SW 1271 (cell line): ENCODE measurements around the gene PPP2R2D.
"Not testable (repeated sequence)": the region's sequence is repeated elsewhere in the genome, so short reads cannot be mapped to it uniquely, and the experiment has no call there.

Source experiments
- DNase-seq, 2 experiments: peaks; one replicate each; lab custom pipeline; 2025; lab: John Stamatoyannopoulos, UW

PPP2R2D gene

DNA sequence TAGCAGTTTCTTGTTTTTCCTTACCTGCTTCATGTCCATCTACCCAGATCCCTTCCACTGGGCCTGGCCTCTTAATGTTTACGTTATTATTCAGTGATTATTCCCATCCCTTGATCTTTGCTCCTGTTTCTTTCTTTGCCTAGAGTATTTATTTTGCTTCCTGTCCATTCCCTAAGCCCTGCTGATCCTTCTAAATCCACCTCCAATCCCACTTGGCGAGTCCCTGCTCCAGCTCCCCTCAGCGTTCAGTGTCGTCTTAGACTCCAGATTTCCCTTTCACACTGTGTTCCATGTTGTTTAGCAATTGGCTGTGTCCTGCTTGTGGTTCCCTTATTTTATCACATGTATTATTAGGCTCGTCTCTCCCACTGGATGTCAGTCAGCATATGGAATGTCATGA lies 7.3 kb downstream of the PPP2R2D start:
- no peak for DNase-seq

DNA sequence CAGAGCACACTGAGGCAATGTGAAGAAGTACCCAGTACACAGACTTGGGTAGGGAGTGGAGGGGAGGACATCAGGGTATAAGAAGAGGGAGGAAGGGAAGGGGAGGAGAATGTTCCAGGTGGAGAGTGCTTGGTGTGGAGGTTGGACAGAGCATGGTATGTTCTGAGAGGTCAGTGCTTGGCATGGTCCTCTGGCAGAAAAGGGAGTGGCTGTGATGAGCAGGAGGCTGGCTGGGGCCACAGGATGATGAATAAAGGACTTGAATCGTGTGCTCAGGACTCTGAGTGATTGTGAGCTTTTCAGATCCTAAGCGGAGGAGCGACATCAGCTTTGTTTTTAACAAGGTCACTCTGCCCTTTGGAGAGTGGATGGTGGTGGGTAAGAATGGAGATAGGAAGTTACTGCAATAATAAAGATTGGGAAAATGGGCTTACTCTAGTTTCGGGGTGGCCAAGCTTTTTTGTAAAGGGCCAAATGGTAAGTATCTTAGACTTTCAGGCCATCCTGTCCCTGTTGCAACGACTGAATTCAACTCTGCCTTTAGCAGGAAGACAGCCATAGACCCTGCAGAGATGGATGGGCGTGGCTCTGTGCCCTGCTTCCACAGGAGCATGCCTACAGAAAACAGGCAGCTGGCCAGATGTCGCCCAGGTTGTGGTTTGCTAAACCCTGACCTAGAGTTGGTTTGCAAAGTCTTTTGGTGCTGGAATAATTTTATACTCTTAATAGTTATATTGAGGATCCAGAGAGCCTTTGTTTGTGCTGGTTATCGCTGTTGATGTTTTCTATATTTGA lies 8.4 kb downstream of the PPP2R2D start:
- DNase-seq, result no peak

DNA sequence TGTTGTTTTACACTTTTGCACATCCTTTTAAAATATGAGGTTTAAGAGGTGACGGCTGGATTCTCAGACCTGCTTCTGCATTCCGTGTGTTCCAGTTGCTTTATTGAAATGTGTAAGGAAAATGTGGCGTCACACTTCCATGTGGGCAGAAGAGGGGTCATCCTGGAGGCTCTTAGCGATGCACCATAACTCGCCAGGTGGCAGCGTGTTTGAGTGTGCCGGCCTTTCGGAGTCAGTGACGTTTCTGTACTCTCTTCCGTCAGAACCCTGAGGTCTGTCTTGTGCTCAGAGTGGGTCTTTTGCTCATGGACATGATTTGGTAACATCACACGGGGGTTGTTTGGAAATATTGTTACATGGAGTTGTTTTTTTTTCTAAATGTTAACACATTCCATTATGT lies 9.1 kb downstream of the PPP2R2D start:
- DNase-seq, result no peak

DNA sequence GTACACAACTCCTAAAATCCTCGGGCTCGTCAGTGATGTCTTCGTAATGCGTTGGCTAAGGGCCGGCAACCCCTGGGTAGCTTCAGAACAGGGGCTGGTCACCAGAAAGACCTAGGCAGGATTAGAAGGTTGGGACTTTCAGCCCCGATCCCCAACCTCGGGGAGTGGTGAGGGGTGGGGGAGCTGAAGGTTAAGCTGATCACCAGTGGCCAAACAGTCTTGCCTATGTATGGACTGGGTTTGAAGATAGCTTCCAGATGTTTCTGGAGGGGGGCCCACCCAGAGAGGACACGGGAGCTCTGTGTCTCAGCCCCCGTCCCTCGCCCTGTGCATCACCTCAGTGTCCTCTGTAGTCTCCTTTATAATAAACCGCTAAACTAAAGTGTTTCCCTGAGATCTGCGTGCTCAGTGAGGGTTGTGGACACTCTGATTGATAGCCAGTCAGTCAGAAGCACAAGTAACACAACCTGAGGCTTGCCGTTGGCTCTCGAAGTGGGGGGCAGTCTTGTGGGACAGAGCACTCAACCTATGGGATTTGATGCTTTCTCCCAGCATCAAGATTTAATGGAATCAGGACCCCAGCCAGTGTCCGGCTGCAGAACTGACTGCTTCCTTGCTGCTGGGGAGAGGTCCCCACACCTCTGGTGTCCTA lies 10.0 kb downstream of the PPP2R2D start:
- no peak for DNase-seq

GRCh38 chr10:131911451-131911850 lies 10.6 kb downstream of the PPP2R2D start:
- DNase-seq, result no peak

DNA sequence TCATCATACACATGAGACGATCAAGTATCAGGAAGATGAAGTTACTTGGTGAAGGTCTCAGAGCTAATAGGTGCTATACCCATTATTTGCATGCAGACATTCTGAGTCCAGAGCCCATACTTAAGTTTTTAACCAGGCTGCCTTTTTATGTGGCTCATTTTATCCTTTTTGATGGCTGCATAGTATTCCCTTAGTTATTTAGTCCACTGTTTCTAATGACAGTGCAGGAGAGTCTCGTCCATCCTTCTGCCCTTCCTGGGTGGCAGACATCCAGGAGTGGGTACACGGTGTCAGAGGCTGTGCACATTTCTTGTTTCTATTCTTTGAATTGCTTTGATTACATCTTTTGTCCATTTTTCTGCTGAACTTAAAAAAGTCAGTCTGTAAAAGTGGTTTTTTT lies 11.8 kb downstream of the PPP2R2D start:
- DNase-seq, result no peak

DNA sequence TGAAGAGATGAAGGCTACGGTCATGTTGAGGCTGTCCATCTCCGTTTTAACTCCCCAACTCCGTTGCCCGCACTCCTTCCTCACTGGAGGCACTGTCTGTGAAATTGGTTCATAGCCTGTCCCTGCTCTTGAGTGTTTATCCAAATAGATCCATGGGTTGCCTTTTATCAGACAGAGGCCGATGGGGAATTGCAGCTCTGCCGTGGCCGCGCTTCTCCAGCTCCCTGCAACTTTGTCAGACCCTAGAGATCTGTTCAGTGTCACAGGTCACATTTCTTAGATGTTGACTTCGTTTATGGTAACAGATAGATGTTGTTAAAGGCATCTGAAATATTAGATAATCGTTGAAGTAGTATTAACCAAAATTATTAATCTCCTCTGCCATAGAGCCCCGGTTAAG lies 14.7 kb downstream of the PPP2R2D start:
- DNase-seq, result no peak

GRCh38 chr10:131915990-131916766 lies 15.4 kb downstream of the PPP2R2D start:
- no peak for DNase-seq

DNA sequence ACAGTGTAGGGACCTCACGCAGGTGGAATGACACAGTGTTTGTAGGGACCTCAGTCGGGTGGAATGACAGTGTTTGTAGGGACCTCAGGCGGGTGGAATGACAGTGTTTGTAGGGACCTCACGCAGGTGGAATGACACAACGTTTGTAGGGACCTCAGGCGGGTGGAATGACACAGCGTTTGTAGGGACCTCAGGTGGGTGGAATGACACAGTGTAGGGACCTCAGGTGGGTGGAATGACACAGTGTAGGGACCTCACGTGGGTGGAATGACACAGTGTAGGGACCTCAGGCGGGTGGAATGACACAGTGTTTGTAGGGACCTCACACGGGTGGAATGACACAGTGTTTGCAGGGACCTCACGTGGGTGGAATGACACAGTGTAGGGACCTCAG lies 16.0 kb downstream of the PPP2R2D start:
- not testable (repeated sequence) for DNase-seq

GRCh38 chr10:131917496-131917895 lies 16.7 kb downstream of the PPP2R2D start:
- DNase-seq, result not testable (repeated sequence)

GRCh38 chr10:131919461-131919860 lies 18.7 kb downstream of the PPP2R2D start:
- DNase-seq, result not testable (repeated sequence)

GRCh38 chr10:131920151-131920550 lies 19.3 kb downstream of the PPP2R2D start:
- DNase-seq, result no peak

- no peak for DNase-seq
Measured at GRCh38 chr10:131920693-131921092, 19.9 kb downstream of the PPP2R2D start.

DNA sequence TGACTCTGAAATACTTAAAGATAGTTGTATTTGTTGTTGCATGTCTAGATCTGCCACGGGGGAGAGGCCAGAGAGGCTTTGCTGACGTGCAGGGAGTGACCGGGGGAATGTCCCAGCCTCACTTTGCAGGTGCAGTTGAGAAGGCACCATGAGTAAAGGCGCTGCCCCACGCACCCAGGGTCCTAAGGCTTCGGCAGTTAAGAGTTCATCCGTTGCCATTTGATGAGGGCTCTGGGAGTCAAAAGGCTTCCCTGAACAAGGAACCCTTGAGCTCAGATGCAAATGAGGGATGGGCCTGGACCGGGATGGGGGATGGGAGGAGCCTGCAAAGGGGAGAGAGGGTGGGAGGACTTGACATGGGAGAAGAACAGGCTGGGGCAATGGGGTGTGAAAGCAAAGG lies 20.4 kb downstream of the PPP2R2D start:
- no peak for DNase-seq

- no peak for DNase-seq
Measured at GRCh38 chr10:131923038-131923756, 22.4 kb downstream of the PPP2R2D start.

DNA sequence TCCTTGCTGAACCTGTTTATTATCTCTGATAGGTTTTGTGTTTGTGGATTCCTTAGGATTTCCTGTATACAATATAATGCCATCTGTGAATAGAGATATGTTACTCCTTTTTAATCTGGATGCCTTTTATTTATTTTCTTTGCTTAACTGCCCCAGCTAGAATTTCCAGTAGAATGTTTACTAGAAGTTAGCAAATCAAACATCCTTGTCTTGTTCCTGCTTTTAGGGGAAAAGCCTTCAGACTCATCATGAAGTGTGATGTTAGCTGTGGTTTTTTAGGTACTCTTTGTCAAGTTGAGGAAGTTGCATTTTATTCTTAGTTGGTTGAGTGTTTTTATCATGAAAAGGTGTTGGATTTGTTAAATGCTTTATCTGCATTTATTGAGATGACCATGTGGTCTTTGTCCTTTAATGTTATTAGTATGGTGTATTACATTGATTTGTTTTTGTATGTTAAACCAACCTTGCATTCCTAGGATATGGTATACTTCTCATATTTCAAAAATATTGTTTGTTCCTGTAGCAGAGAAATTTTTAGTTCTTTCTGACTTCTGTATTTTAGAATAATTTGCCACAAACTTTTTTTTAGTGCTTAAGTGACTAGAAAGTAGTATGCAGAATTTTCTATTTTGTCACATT lies 24.3 kb downstream of the PPP2R2D start:
- DNase-seq, result no peak

- no peak for DNase-seq
Measured at GRCh38 chr10:131925716-131926115, 24.9 kb downstream of the PPP2R2D start.

GRCh38 chr10:131926253-131926652 lies 25.4 kb downstream of the PPP2R2D start:
- no peak for DNase-seq

GRCh38 chr10:131926743-131927595 lies 26.2 kb downstream of the PPP2R2D start:
- no peak for DNase-seq

DNA sequence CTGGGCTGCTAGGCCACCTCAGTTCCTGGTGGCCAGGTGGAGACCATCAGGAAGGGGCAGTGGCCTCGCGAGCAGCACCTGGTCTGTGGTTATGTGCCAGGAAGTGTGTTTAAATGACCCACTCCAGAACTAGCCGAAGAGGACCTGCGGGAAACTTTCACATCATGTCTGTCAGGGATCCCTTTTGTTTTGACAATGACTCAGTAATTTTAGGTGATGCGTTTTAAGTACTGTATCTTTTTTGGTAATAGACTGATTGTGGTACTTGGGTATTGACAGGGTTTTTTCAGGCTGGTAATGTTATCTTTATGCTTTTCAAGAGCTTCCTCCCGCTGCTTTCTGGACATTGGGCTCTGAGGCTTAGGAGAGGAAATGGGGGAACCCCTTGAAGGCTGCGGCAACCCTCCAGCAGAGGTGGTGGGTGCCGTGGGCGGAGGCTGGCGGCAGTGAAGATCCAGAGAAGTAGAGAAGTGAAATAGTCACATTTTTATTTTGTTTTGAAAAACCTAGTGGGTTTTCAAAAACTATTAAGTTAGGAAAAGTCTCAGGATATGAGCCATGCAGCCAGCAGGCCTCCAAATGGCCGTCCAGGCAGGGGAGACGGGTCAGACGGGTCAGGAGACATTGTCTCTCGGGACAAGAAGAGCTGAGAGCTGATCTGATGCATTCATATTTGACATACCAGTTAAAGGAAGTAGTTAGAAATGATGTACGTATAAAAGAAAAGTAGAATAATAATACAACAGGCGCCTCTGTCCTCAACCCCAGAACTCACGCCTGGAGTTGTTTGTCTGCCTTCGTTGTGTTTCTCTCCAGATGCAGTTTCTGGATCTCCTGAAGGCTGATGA lies 27.7 kb downstream of the PPP2R2D start:
- no peak for DNase-seq
